ENCODE measurements around the gene ADNP2.

The ADNP2 gene

GRCh38 chr18:80077873-80078272, 31.2 kb upstream of the ADNP2 start:
- no peak for DNase-seq
- H3K27me3 ChIP-seq (ENCODE audit: insufficient read depth, low read length, poor library complexity) = no peaks in the 10 kb centered on the region
- H3K4me1 ChIP-seq (ENCODE audit: control insufficient read depth, low read depth, low read length) = no peaks in the 10 kb centered on the region
- no peak overlapping the region for H3K4ac ChIP-seq (ENCODE audit: low read depth, low read length)
- no peak overlapping the region for H4K8ac ChIP-seq (ENCODE audit: low read depth, low read length)
- no peak overlapping the region for H2BK15ac ChIP-seq (replicated peaks; ENCODE audit: low read depth)
- no peak overlapping the region for H3K18ac ChIP-seq (ENCODE audit: low read length)
- no peak overlapping the region for H4K5ac ChIP-seq (ENCODE audit: low read length)
- no peaks in the 10 kb centered on the region for H3K79me2 ChIP-seq (ENCODE audit: control insufficient read depth, insufficient read depth, low read length)
- H3K23ac ChIP-seq (ENCODE audit: low read length) = no peak overlapping the region
- no peak overlapping the region for H3K56ac ChIP-seq (ENCODE audit: low read length)
- WGBS (ENCODE audit: extremely low coverage, insufficient coverage, low lambda C conversion rate) = no CpG with 5 or more reads among the region's 21 CpGs
- H3K27ac ChIP-seq (ENCODE audit: low read depth, low read length) = no peak overlapping the region
- no peak overlapping the region for H2BK120ac ChIP-seq (ENCODE audit: low read depth, low read length)
- H3K4me3 ChIP-seq (ENCODE audit: low read length) = no peak overlapping the region
- no peak overlapping the region for H3K4me2 ChIP-seq (ENCODE audit: low read length)
- no peak overlapping the region for H2AK5ac ChIP-seq (ENCODE audit: low read length)
- no peak overlapping the region for H3K9ac ChIP-seq (ENCODE audit: low read length)
- no peaks in the 10 kb centered on the region for H3K36me3 ChIP-seq (ENCODE audit: control insufficient read depth, insufficient read depth, low read length)
- H2BK5ac ChIP-seq (ENCODE audit: low read length) = no peak overlapping the region
- no peaks in the 10 kb centered on the region for H3K79me1 ChIP-seq (ENCODE audit: low read length)

- H2AK5ac ChIP-seq (ENCODE audit: low read length) = no peak overlapping the region
- H3K9ac ChIP-seq (ENCODE audit: low read length) = no peak overlapping the region
These were observed 22.8 kb upstream of the ADNP2 start for GRCh38 chr18:80086281-80086680.

DNA sequence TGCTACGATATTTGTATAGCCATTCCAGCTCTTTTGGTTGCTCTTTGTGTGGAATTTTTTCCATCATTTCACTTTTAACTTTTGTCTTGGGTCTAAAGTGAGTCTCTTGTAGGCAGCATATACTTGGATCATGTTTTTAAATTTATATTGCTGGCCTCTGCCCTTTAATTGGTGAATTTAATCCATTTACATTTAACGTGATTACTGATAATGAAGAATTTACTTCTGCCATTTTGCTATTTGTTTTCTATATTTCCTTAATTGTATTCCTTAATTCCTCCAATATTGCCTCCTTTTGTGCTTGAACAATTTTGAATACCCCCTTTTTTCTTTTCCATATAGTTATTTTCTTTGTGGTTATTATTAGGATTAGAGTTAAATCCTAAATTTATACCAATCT, 21.0 kb upstream of the ADNP2 start:
- H4K8ac ChIP-seq (ENCODE audit: low read depth, low read length) = no peak overlapping the region
- H3K27me3 ChIP-seq (ENCODE audit: insufficient read depth, low read length, poor library complexity) = no peaks in the 10 kb centered on the region
- H4K5ac ChIP-seq (ENCODE audit: low read length) = no peak overlapping the region
- H2BK5ac ChIP-seq (ENCODE audit: low read length) = no peak overlapping the region
- no peak overlapping the region for H2AK5ac ChIP-seq (ENCODE audit: low read length)
- H2BK15ac ChIP-seq (replicated peaks; ENCODE audit: low read depth) = no peak overlapping the region
- no peak overlapping the region for H3K18ac ChIP-seq (ENCODE audit: low read length)
- no peak overlapping the region for H3K9ac ChIP-seq (ENCODE audit: low read length)
- H2BK120ac ChIP-seq (ENCODE audit: low read depth, low read length) = no peak overlapping the region
- no peak for DNase-seq
- WGBS (ENCODE audit: extremely low coverage, insufficient coverage, low lambda C conversion rate) = 100% methylated on average over 1 of the region's 2 CpGs
- H3K23ac ChIP-seq (ENCODE audit: low read length) = no peak overlapping the region
- H3K4me3 ChIP-seq (ENCODE audit: low read length) = no peak overlapping the region
- H3K4ac ChIP-seq (ENCODE audit: low read depth, low read length) = no peak overlapping the region
- no peak overlapping the region for H3K4me2 ChIP-seq (ENCODE audit: low read length)
- no peaks in the 10 kb centered on the region for H3K36me3 ChIP-seq (ENCODE audit: control insufficient read depth, insufficient read depth, low read length)
- H3K56ac ChIP-seq (ENCODE audit: low read length) = no peak overlapping the region
- H3K4me1 ChIP-seq (ENCODE audit: control insufficient read depth, low read depth, low read length) = no peaks in the 10 kb centered on the region
- no peaks in the 10 kb centered on the region for H3K79me1 ChIP-seq (ENCODE audit: low read length)
- H3K79me2 ChIP-seq (ENCODE audit: control insufficient read depth, insufficient read depth, low read length) = no peaks in the 10 kb centered on the region
- no peak overlapping the region for H3K27ac ChIP-seq (ENCODE audit: low read depth, low read length)

More at GRCh38 chr18:80086281-80086680, 22.8 kb upstream of the ADNP2 start:
- H3K4ac ChIP-seq (ENCODE audit: low read depth, low read length) = no peak overlapping the region
- H4K8ac ChIP-seq (ENCODE audit: low read depth, low read length) = no peak overlapping the region
- no peaks in the 10 kb centered on the region for H3K79me2 ChIP-seq (ENCODE audit: control insufficient read depth, insufficient read depth, low read length)
- WGBS (ENCODE audit: extremely low coverage, insufficient coverage, low lambda C conversion rate) = no CpG with 5 or more reads among the region's 4 CpGs
- no peak overlapping the region for H2BK15ac ChIP-seq (replicated peaks; ENCODE audit: low read depth)
- DNase-seq = no peak
- H4K5ac ChIP-seq (ENCODE audit: low read length) = no peak overlapping the region
- no peaks in the 10 kb centered on the region for H3K27me3 ChIP-seq (ENCODE audit: insufficient read depth, low read length, poor library complexity)
- H3K23ac ChIP-seq (ENCODE audit: low read length) = no peak overlapping the region
- H2BK5ac ChIP-seq (ENCODE audit: low read length) = no peak overlapping the region
- H3K56ac ChIP-seq (ENCODE audit: low read length) = no peak overlapping the region
- H3K79me1 ChIP-seq (ENCODE audit: low read length) = no peaks in the 10 kb centered on the region
- no peak overlapping the region for H2BK120ac ChIP-seq (ENCODE audit: low read depth, low read length)
- no peak overlapping the region for H3K4me2 ChIP-seq (ENCODE audit: low read length)
- no peak overlapping the region for H3K4me3 ChIP-seq (ENCODE audit: low read length)
- H3K18ac ChIP-seq (ENCODE audit: low read length) = no peak overlapping the region
- no peaks in the 10 kb centered on the region for H3K4me1 ChIP-seq (ENCODE audit: control insufficient read depth, low read depth, low read length)
- no peak overlapping the region for H3K27ac ChIP-seq (ENCODE audit: low read depth, low read length)
- no peaks in the 10 kb centered on the region for H3K36me3 ChIP-seq (ENCODE audit: control insufficient read depth, insufficient read depth, low read length)

- no peak overlapping the region for H4K8ac ChIP-seq (ENCODE audit: low read depth, low read length)
- H3K36me3 ChIP-seq (ENCODE audit: control insufficient read depth, insufficient read depth, low read length) = no peaks in the 10 kb centered on the region
- H3K23ac ChIP-seq (ENCODE audit: low read length) = no peak overlapping the region
- no peak overlapping the region for H3K56ac ChIP-seq (ENCODE audit: low read length)
- no peak overlapping the region for H2BK15ac ChIP-seq (replicated peaks; ENCODE audit: low read depth)
- H3K18ac ChIP-seq (ENCODE audit: low read length) = no peak overlapping the region
- no peak overlapping the region for H2BK5ac ChIP-seq (ENCODE audit: low read length)
- no peak overlapping the region for H2BK120ac ChIP-seq (ENCODE audit: low read depth, low read length)
- H3K4ac ChIP-seq (ENCODE audit: low read depth, low read length) = no peak overlapping the region
- no peak overlapping the region for H3K4me3 ChIP-seq (ENCODE audit: low read length)
- H3K27ac ChIP-seq (ENCODE audit: low read depth, low read length) = no peak overlapping the region
- no peak overlapping the region for H2AK5ac ChIP-seq (ENCODE audit: low read length)
- no peaks in the 10 kb centered on the region for H3K4me1 ChIP-seq (ENCODE audit: control insufficient read depth, low read depth, low read length)
- no peak overlapping the region for H3K9ac ChIP-seq (ENCODE audit: low read length)
- DNase-seq = no peak
- H3K4me2 ChIP-seq (ENCODE audit: low read length) = no peak overlapping the region
- H3K79me2 ChIP-seq (ENCODE audit: control insufficient read depth, insufficient read depth, low read length) = no peaks in the 10 kb centered on the region
- no peaks in the 10 kb centered on the region for H3K27me3 ChIP-seq (ENCODE audit: insufficient read depth, low read length, poor library complexity)
- H3K79me1 ChIP-seq (ENCODE audit: low read length) = no peaks in the 10 kb centered on the region
- H4K5ac ChIP-seq (ENCODE audit: low read length) = no peak overlapping the region
These were observed 20.2 kb upstream of the ADNP2 start for GRCh38 chr18:80088823-80089222.

- Histone ChIP-seq H3K36me3 (ENCODE audit: control insufficient read depth, insufficient read depth, low read length) (no peaks in the 10 kb centered on the region), H3K27me3 (ENCODE audit: insufficient read depth, low read length, poor library complexity) (no peaks in the 10 kb centered on the region), H2BK120ac (ENCODE audit: low read depth, low read length) (no peak overlapping the region)
These were observed 13.6 kb upstream of the ADNP2 start for GRCh38 chr18:80095414-80095813.

GRCh38 chr18:80096032-80096565, 13.0 kb upstream of the ADNP2 start:
- Histone ChIP-seq H2BK120ac (ENCODE audit: low read depth, low read length) (no peak overlapping the region), H2BK5ac (ENCODE audit: low read length) (no peak overlapping the region), H3K4me2 (ENCODE audit: low read length) (no peak overlapping the region), H3K4me1 (ENCODE audit: control insufficient read depth, low read depth, low read length) (no peaks in the 10 kb centered on the region), H3K79me1 (ENCODE audit: low read length) (no peaks in the 10 kb centered on the region), H3K23ac (ENCODE audit: low read length) (no peak overlapping the region), H3K9ac (ENCODE audit: low read length) (no peak overlapping the region), H4K5ac (ENCODE audit: low read length) (no peak overlapping the region), H3K36me3 (ENCODE audit: control insufficient read depth, insufficient read depth, low read length) (no peaks in the 10 kb centered on the region), H3K56ac (ENCODE audit: low read length) (no peak overlapping the region), H3K27me3 (ENCODE audit: insufficient read depth, low read length, poor library complexity) (no peaks in the 10 kb centered on the region), H3K4ac (ENCODE audit: low read depth, low read length) (no peak overlapping the region), H2BK15ac (replicated peaks; ENCODE audit: low read depth) (no peak overlapping the region), H3K18ac (ENCODE audit: low read length) (no peak overlapping the region), H3K4me3 (ENCODE audit: low read length) (no peak overlapping the region), H4K8ac (ENCODE audit: low read depth, low read length) (no peak overlapping the region), H2AK5ac (ENCODE audit: low read length) (no peak overlapping the region), H3K27ac (ENCODE audit: low read depth, low read length) (no peak overlapping the region), H3K79me2 (ENCODE audit: control insufficient read depth, insufficient read depth, low read length) (no peaks in the 10 kb centered on the region)
- DNase-seq = no peak
- no CpG with 5 or more reads among the region's 10 CpGs for WGBS (ENCODE audit: extremely low coverage, insufficient coverage, low lambda C conversion rate)

More at GRCh38 chr18:80095414-80095813, 13.6 kb upstream of the ADNP2 start:
- Histone ChIP-seq H3K79me1 (ENCODE audit: low read length) (no peaks in the 10 kb centered on the region), H3K18ac (ENCODE audit: low read length) (no peak overlapping the region), H3K79me2 (ENCODE audit: control insufficient read depth, insufficient read depth, low read length) (no peaks in the 10 kb centered on the region), H2BK15ac (replicated peaks; ENCODE audit: low read depth) (no peak overlapping the region), H4K8ac (ENCODE audit: low read depth, low read length) (no peak overlapping the region), H3K23ac (ENCODE audit: low read length) (no peak overlapping the region), H3K4me3 (ENCODE audit: low read length) (no peak overlapping the region), H3K4me1 (ENCODE audit: control insufficient read depth, low read depth, low read length) (no peaks in the 10 kb centered on the region), H3K27ac (ENCODE audit: low read depth, low read length) (no peak overlapping the region), H3K56ac (ENCODE audit: low read length) (no peak overlapping the region), H3K9ac (ENCODE audit: low read length) (no peak overlapping the region), H2AK5ac (ENCODE audit: low read length) (no peak overlapping the region), H4K5ac (ENCODE audit: low read length) (no peak overlapping the region), H3K4ac (ENCODE audit: low read depth, low read length) (no peak overlapping the region), H2BK5ac (ENCODE audit: low read length) (no peak overlapping the region), H3K4me2 (ENCODE audit: low read length) (no peak overlapping the region)
- no peak for DNase-seq
- no CpG with 5 or more reads among the region's 7 CpGs for WGBS (ENCODE audit: extremely low coverage, insufficient coverage, low lambda C conversion rate)

Measured in mesendoderm (in vitro differentiated cells).